Measurements from ENCODE around the gene LRRC10B.

GRCh38 chr11:61496602-61497400 is 11.7 kb upstream of the LRRC10B start:
- no peak for TF ChIP-seq REST (IDR thresholded peaks at IDR 0.05; ENCODE audit: insufficient read depth in 1 of 2, low read depth in 2 of 2, low read length in 2 of 2)
- TF ChIP-seq POLR2AphosphoS5 (IDR thresholded peaks at IDR 0.05; ENCODE audit: low read depth, low read length), result no peak
- TF ChIP-seq SIN3A (IDR thresholded peaks at IDR 0.05; ENCODE audit: borderline replicate concordance, insufficient read depth, low read length), result no peak
- no peak for TF ChIP-seq TAF1 (IDR thresholded peaks at IDR 0.05; ENCODE audit: borderline replicate concordance, insufficient read depth, low read length)
